IMR-90 (cell line): ENCODE results near the gene SLC18B1. TPM values are rescaled to one million over a fixed set of nuclear protein-coding genes. Genes with fewer than 3 reads are reported as not detected.

Source experiments
- ATAC-seq: fragments of 200-7000 bp; cut with Tn5 transposase; 2 replicates; pipeline ENCODE4 v1.9.1; 2020; ENCODE audit warnings: low read depth, mild to moderate bottlenecking, moderate library complexity
- BruUV-seq: library from RNA; stranded (reverse); fragments of 400-500 nt; replicated peaks from 2 replicates; lab custom pipeline; 2021; lab: Mats Ljungman, UMichigan
- CTCF ChIA-PET: fragments of 300-600 bp; formaldehyde crosslinking; extraction: SDS; loops from one replicate; lab custom pipeline; 2021; ENCODE audit warnings: antibody characterized with exemption; lab: Yijun Ruan, JAX
- POLR2A ChIA-PET: fragments of 300-600 bp; sonication (Branson Sonifier 250); formaldehyde crosslinking; loops from one replicate; lab custom pipeline; 2022; ENCODE audit warnings: antibody characterized with exemption; ENCODE audit not compliant: unreplicated experiment; lab: Charles Lee
- DNase-seq: peaks from one replicate; pipeline ENCODE4 v3.0.0; 2013
- H2AFZ ChIP-seq: replicated peaks from 2 replicates; pipeline ENCODE3; 2013; ENCODE audit warnings: low read length, mild to moderate bottlenecking; ENCODE audit not compliant: poor library complexity
- H2AK5ac ChIP-seq: 2 replicates; pipeline ENCODE4 v1.6.1; 2013; ENCODE audit warnings: low read depth, low read length, inconsistent platforms
- H2AK9ac ChIP-seq: replicated peaks from 2 replicates; pipeline ENCODE3; 2013; ENCODE audit warnings: mild to moderate bottlenecking, low read depth, low read length, moderate library complexity; ENCODE audit not compliant: poor library complexity
- H2BK120ac ChIP-seq: 2 replicates; pipeline ENCODE4 v1.6.1; 2013; ENCODE audit warnings: low read depth, low read length, inconsistent platforms
- H2BK15ac ChIP-seq: 3 replicates; pipeline ENCODE4 v1.6.1; 2013; ENCODE audit warnings: low read depth, low read length, inconsistent platforms
- H2BK20ac ChIP-seq: 2 replicates; pipeline ENCODE4 v1.6.1; 2013; ENCODE audit warnings: low read depth, mild to moderate bottlenecking, inconsistent platforms, low read length, moderate library complexity
- H2BK5ac ChIP-seq: 2 replicates; pipeline ENCODE4 v1.6.1; 2013; ENCODE audit warnings: mild to moderate bottlenecking, low read depth, low read length, inconsistent platforms; ENCODE audit not compliant: poor library complexity, severe bottlenecking
- H3K14ac ChIP-seq: replicated peaks from 2 replicates; pipeline ENCODE4 v1.6.1; 2013; ENCODE audit warnings: low read depth, low read length, inconsistent platforms
- H3K18ac ChIP-seq: 2 replicates; pipeline ENCODE4 v1.6.1; 2013; ENCODE audit warnings: low read depth, low read length, control low read depth
- H3K23ac ChIP-seq: 2 replicates; pipeline ENCODE4 v1.6.1; 2013; ENCODE audit warnings: low read depth, low read length, inconsistent platforms
- H3K27ac ChIP-seq: 2 replicates; pipeline ENCODE4 v1.5.1; 2013; ENCODE audit warnings: mild to moderate bottlenecking, control low read depth, low read length; ENCODE audit not compliant: insufficient read depth
- H3K27me3 ChIP-seq: 2 replicates; pipeline ENCODE4 v1.6.1; 2013; ENCODE audit warnings: low read length; ENCODE audit not compliant: control insufficient read depth, insufficient read depth
- H3K36me3 ChIP-seq: 2 replicates; pipeline ENCODE4 v1.6.1; 2013; ENCODE audit warnings: low read length, mixed read lengths; ENCODE audit not compliant: control insufficient read depth, insufficient read depth
- H3K4ac ChIP-seq: 2 replicates; pipeline ENCODE4 v1.6.1; 2013; ENCODE audit warnings: low read depth, low read length, inconsistent platforms
- H3K4me1 ChIP-seq: 2 replicates; pipeline ENCODE4 v1.6.1; 2013; ENCODE audit warnings: low read length, mixed read lengths; ENCODE audit not compliant: control insufficient read depth, insufficient read depth
- H3K4me2 ChIP-seq: 2 replicates; pipeline ENCODE4 v1.6.1; 2013; ENCODE audit warnings: low read depth, mild to moderate bottlenecking, control low read depth, low read length, moderate library complexity
- H3K4me3 ChIP-seq: 2 replicates; pipeline ENCODE4 v1.5.1; 2013; ENCODE audit warnings: low read depth, mild to moderate bottlenecking, control low read depth, low read length, moderate library complexity; ENCODE audit not compliant: insufficient read depth
- H3K56ac ChIP-seq: 2 replicates; pipeline ENCODE4 v1.6.1; 2013; ENCODE audit warnings: low read length, inconsistent platforms; ENCODE audit not compliant: insufficient read depth; ENCODE audit errors: extremely low read depth
- H3K79me1 ChIP-seq, 2 experiments: 2 replicates each; pipeline ENCODE4 v1.6.1; 2013; ENCODE audit warnings: low read length in 2 of 2, inconsistent platforms in 1 of 2, low read depth in 1 of 2
- H3K9ac ChIP-seq: 2 replicates; pipeline ENCODE4 v1.6.1; 2013; ENCODE audit warnings: low read depth, low read length, control low read depth
- H3K9me1 ChIP-seq: 2 replicates; pipeline ENCODE4 v1.6.1; 2013; ENCODE audit warnings: low read length, inconsistent platforms; ENCODE audit not compliant: insufficient read depth
- H3K9me3 ChIP-seq: 2 replicates; pipeline ENCODE4 v1.6.1; 2013; ENCODE audit warnings: low read length; ENCODE audit not compliant: control insufficient read depth, insufficient read depth
- H4K20me1 ChIP-seq: 2 replicates; pipeline ENCODE4 v1.6.1; 2013; ENCODE audit warnings: low read length, inconsistent platforms; ENCODE audit not compliant: insufficient read depth
- H4K5ac ChIP-seq: 2 replicates; pipeline ENCODE4 v1.6.1; 2013; ENCODE audit warnings: mild to moderate bottlenecking, low read depth, low read length, control low read depth
- H4K8ac ChIP-seq, 2 experiments: 2 replicates each; pipeline ENCODE4 v1.6.1; 2013; ENCODE audit warnings: low read depth in 2 of 2, low read length in 2 of 2, control low read depth in 1 of 2, inconsistent platforms in 1 of 2
- H4K91ac ChIP-seq: 2 replicates; pipeline ENCODE4 v1.6.1; 2013; ENCODE audit warnings: low read depth, low read length, inconsistent platforms; ENCODE audit not compliant: insufficient read depth
- CEBPB ChIP-seq: IDR thresholded peaks from 2 replicates; pipeline ENCODE4 v1.6.1; 2012; ENCODE audit warnings: low read depth, low read length, improper control_type of control experiment
- MAFK ChIP-seq: IDR thresholded peaks from 2 replicates; pipeline ENCODE4 v1.6.1; 2012; ENCODE audit warnings: low read depth, low read length, improper control_type of control experiment
- MXI1 ChIP-seq: IDR thresholded peaks from 2 replicates; pipeline ENCODE4 v1.6.1; 2012; ENCODE audit warnings: low read depth, mild to moderate bottlenecking, low read length, moderate library complexity, borderline replicate concordance
- NFE2L2 ChIP-seq: fragments of 150-350 bp; IDR thresholded peaks from 2 replicates; pipeline ENCODE4 v1.6.1; 2016; ENCODE audit warnings: low read depth, mild to moderate bottlenecking, low read length
- POLR2A ChIP-seq: IDR thresholded peaks from 2 replicates; pipeline ENCODE4 v1.6.1; 2012; ENCODE audit warnings: mild to moderate bottlenecking, low read depth, low read length
- RFX5 ChIP-seq: IDR thresholded peaks from 2 replicates; pipeline ENCODE4 v1.8.0; 2012; ENCODE audit warnings: low read depth, mild to moderate bottlenecking, low read length, moderate library complexity
- WGBS, 2 experiments: methylation state at CpG; one replicate each; pipeline versions ENCODE4 v1.1.5 to v1.1.7; 2013; ENCODE audit warnings: missing lambda C conversion rate in 2 of 2; ENCODE audit not compliant: insufficient read length in 1 of 2; ENCODE audit errors: extremely low coverage in 2 of 2; 5-methylcytosine and 5-hydroxymethylcytosine counted together
- dilution Hi-C: fragments of 300-500 bp; cut with HindIII; formaldehyde crosslinking; loops from one replicate; pipeline ENCODE4 v1.14.3; 2018; ENCODE audit warnings: low sequenced_read_pairs; ENCODE audit not compliant: unreplicated experiment
- in situ Hi-C: fragments of 300-500 bp; cut with MboI; formaldehyde crosslinking; loops from 3 replicates; pipeline ENCODE4 v1.14.3; 2019; ENCODE audit warnings: low sequenced_read_pairs, inconsistent platforms, mixed read lengths
- intact Hi-C: fragments of 100-400 bp; cut with micrococcal nuclease; formaldehyde crosslinking; loops from 2 replicates; pipeline ENCODE4 v1.10.0; 2022
- polyA plus RNA-seq, 3 experiments: library from polyadenylated mRNA; depleted of rRNA; stranded (reverse); fragments of >200 nt; gene quantifications; 2 replicates each; pipeline ENCODE4 v1.2.3, GENCODE V29; 2012; ENCODE audit warnings: low replicate concordance in 1 of 3
- total RNA-seq: library from RNA; depleted of rRNA; stranded (reverse); fragments of >200 nt; gene quantifications from 2 replicates; pipeline ENCODE4 v1.2.3, GENCODE V29; 2012
- TF ChIP-seq, protein P1 (sequence below): fragments of 150-350 bp; IDR thresholded peaks from 2 replicates; pipeline ENCODE4 v1.6.1; 2016; ENCODE audit warnings: low read depth, mild to moderate bottlenecking, low read length, moderate library complexity, borderline replicate concordance
- TF ChIP-seq, protein P2 (sequence below): fragments of 150-350 bp; IDR thresholded peaks from 2 replicates; pipeline ENCODE4 v1.6.1; 2017; ENCODE audit warnings: mild to moderate bottlenecking, antibody characterized with exemption, low read length, low read depth
- TF ChIP-seq, protein P3 (sequence below): conservative IDR thresholded peaks from 2 replicates; pipeline ENCODE4 v1.5.1; 2012; ENCODE audit warnings: mild to moderate bottlenecking, low read depth, low read length, improper control_type of control experiment

The SLC18B1 gene
- total and polyA plus RNA-seq, 2 of the 4 experiments (the other 2 are of a cell fraction): 2.4 to 2.5 TPM

DNA sequence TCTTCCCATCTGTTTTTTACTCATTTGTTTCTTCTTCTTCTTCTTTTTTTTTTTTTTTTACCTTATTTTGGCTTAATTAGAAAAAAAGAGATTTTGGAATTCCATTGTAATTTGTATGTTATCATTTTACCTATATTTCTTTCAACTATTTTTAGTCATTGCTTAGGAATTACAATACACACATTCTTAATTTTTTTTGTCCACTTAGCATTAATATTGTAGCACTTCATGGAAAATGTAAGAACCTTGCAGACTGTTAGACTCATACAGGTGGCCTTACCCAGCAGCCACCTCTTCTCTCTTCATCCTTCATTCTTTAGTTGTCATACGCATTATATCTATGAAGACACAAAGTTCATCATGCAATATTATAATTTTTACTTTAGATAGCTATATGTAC, 5.8 kb upstream of the SLC18B1 start:
- Histone ChIP-seq H3K27me3 (peaks cover 11% of the 10 kb centered on the region), H3K9ac (no peak overlapping the region), H3K4me1 (no peaks in the 10 kb centered on the region), H2BK15ac (no peak overlapping the region), H4K91ac (no peak overlapping the region), H4K5ac (no peak overlapping the region), H4K8ac (no peak overlapping the region), H3K9me3 (peaks cover 5% of the 10 kb centered on the region), H3K36me3 (no peaks in the 10 kb centered on the region), H4K20me1 (no peaks in the 10 kb centered on the region), H2BK5ac (no peak overlapping the region), H2AK5ac (no peak overlapping the region), H3K18ac (no peak overlapping the region), H3K79me1 (no peaks in the 10 kb centered on the region), H3K56ac (no peak overlapping the region), H3K4ac (no peak overlapping the region), H3K23ac (no peak overlapping the region), H3K4me2 (no peak overlapping the region), H3K9me1 (no peaks in the 10 kb centered on the region), H2AFZ (no peak overlapping the region), H2BK120ac (no peak overlapping the region), H3K14ac (no peak overlapping the region), H2BK20ac (no peak overlapping the region), H2AK9ac (no peak overlapping the region), H3K4me3 (no peak overlapping the region), H3K27ac (no peak overlapping the region)
- CTCF ChIA-PET: interaction anchor here (1.1 kb wide), 1 partner anchor 22 kb away, joined by 5 read pairs; no protein-coding TSS in a partner anchor
- dilution Hi-C loops: no loop called here
- ATAC-seq: no peak
- in situ Hi-C loops: no loop called here
- TF ChIP-seq, protein P1, sequence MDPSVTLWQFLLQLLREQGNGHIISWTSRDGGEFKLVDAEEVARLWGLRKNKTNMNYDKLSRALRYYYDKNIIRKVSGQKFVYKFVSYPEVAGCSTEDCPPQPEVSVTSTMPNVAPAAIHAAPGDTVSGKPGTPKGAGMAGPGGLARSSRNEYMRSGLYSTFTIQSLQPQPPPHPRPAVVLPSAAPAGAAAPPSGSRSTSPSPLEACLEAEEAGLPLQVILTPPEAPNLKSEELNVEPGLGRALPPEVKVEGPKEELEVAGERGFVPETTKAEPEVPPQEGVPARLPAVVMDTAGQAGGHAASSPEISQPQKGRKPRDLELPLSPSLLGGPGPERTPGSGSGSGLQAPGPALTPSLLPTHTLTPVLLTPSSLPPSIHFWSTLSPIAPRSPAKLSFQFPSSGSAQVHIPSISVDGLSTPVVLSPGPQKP: no peak
- TF ChIP-seq NFE2L2 (no peak), POLR2A (no peak), MAFK (no peak), MXI1 (no peak), CEBPB (no peak), RFX5 (no peak)
- TF ChIP-seq, protein P2, sequence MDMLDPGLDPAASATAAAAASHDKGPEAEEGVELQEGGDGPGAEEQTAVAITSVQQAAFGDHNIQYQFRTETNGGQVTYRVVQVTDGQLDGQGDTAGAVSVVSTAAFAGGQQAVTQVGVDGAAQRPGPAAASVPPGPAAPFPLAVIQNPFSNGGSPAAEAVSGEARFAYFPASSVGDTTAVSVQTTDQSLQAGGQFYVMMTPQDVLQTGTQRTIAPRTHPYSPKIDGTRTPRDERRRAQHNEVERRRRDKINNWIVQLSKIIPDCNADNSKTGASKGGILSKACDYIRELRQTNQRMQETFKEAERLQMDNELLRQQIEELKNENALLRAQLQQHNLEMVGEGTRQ: no peak
- TF ChIP-seq, protein P3, sequence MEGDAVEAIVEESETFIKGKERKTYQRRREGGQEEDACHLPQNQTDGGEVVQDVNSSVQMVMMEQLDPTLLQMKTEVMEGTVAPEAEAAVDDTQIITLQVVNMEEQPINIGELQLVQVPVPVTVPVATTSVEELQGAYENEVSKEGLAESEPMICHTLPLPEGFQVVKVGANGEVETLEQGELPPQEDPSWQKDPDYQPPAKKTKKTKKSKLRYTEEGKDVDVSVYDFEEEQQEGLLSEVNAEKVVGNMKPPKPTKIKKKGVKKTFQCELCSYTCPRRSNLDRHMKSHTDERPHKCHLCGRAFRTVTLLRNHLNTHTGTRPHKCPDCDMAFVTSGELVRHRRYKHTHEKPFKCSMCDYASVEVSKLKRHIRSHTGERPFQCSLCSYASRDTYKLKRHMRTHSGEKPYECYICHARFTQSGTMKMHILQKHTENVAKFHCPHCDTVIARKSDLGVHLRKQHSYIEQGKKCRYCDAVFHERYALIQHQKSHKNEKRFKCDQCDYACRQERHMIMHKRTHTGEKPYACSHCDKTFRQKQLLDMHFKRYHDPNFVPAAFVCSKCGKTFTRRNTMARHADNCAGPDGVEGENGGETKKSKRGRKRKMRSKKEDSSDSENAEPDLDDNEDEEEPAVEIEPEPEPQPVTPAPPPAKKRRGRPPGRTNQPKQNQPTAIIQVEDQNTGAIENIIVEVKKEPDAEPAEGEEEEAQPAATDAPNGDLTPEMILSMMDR: no peak
- POLR2A ChIA-PET: no interaction called here
- BruUV-seq: no TSS peak
- DNase-seq: no peak
- intact Hi-C loops: no loop called here
- WGBS, 2 experiments: no CpG with 5 or more reads among the region's 1 CpG
